Brain microvascular endothelial cell (primary cell): ENCODE results near the gene LCN6.
"Not testable (repeated sequence)": the region's sequence is repeated elsewhere in the genome, so short reads cannot be mapped to it uniquely, and the experiment has no call there.

Experiments
- DNase-seq: peaks from one replicate; pipeline ENCODE4 v3.0.0-alpha.2; 2020
- H3K27ac ChIP-seq: fragments of 250-450 bp; sonication (Bioruptor Pico); 2 replicates; pipeline ENCODE4 v1.5.1; 2020; ENCODE audit warnings: mild to moderate bottlenecking, moderate library complexity
- H3K27me3 ChIP-seq: fragments of 250-450 bp; sonication (Bioruptor Pico); replicated peaks from 2 replicates; pipeline ENCODE4 v1.5.1; 2020; ENCODE audit warnings: mild to moderate bottlenecking
- H3K36me3 ChIP-seq: fragments of 250-450 bp; sonication (Bioruptor Pico); replicated peaks from 2 replicates; pipeline ENCODE4 v1.5.1; 2020; ENCODE audit warnings: mild to moderate bottlenecking
- H3K4me3 ChIP-seq: 2 replicates; pipeline ENCODE4 v1.5.1; 2011; ENCODE audit warnings: low read depth, mild to moderate bottlenecking, control low read depth, low read length, moderate library complexity
- in situ Hi-C: cut with HindIII; loops from 2 replicates; pipeline ENCODE4 v1.10.0; 2017; ENCODE audit warnings: low sequenced_read_pairs, low pct_ligation_motif_present
- TF ChIP-seq, protein P1 (sequence below): IDR thresholded peaks from 2 replicates; pipeline ENCODE4 v1.5.1; 2011; ENCODE audit warnings: low read depth, mild to moderate bottlenecking, moderate library complexity, low read length, control low read depth, inconsistent platforms; ENCODE audit errors: missing control alignments

The LCN6 gene

GRCh38 chr9:136757328-136757727 lies 9.0 kb upstream of the LCN6 start:
- no peaks in the 10 kb centered on the region for H3K27me3 ChIP-seq
- H3K27ac ChIP-seq, result no peak overlapping the region
- no peak overlapping the region for H3K4me3 ChIP-seq
- in situ Hi-C loops, result no loop called here
- TF ChIP-seq, protein P1, sequence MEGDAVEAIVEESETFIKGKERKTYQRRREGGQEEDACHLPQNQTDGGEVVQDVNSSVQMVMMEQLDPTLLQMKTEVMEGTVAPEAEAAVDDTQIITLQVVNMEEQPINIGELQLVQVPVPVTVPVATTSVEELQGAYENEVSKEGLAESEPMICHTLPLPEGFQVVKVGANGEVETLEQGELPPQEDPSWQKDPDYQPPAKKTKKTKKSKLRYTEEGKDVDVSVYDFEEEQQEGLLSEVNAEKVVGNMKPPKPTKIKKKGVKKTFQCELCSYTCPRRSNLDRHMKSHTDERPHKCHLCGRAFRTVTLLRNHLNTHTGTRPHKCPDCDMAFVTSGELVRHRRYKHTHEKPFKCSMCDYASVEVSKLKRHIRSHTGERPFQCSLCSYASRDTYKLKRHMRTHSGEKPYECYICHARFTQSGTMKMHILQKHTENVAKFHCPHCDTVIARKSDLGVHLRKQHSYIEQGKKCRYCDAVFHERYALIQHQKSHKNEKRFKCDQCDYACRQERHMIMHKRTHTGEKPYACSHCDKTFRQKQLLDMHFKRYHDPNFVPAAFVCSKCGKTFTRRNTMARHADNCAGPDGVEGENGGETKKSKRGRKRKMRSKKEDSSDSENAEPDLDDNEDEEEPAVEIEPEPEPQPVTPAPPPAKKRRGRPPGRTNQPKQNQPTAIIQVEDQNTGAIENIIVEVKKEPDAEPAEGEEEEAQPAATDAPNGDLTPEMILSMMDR, result no peak
- H3K36me3 ChIP-seq, result no peaks in the 10 kb centered on the region
- DNase-seq, result no peak

DNA sequence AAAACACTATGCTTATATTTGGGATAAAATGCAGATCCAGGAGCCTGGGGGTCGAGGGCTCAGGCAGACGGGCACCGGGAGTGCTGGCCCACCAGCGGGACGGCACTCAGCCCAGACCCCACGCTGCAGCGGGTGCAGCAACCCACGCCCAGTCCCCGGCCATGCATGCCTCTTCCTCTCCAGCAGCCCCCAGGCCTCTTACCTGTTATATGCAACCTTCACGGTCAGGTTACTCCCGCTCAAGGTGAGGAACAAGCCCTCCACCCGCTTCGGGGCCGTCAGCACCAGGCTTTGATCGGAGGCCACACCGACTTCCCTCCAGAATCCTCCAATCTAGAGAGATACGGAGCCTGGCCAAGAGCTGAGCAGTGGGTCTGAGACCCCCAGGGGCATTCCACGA lies 8.5 kb upstream of the LCN6 start:
- TF ChIP-seq, protein P1, result no peak
- Histone ChIP-seq H3K27ac (no peak overlapping the region), H3K36me3 (no peaks in the 10 kb centered on the region), H3K4me3 (no peak overlapping the region), H3K27me3 (no peaks in the 10 kb centered on the region)
- DNase-seq, result no peak
- in situ Hi-C loops, result no loop called here

DNA sequence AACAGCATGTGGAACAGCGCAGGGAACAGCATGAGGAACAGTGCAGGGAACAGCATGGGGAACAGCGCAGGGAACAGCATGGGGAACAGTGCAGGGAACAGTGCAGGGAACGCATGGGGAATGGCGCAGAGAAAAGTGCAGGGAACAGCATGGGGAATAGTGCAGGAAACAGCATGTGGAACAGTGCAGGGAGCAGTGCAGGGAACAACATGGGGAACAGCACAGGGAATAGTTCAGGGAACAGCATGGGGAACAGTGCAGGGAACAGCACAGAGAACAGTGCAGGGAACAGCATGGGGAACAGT lies 7.8 kb upstream of the LCN6 start:
- H3K36me3 ChIP-seq, result no peaks in the 10 kb centered on the region
- H3K4me3 ChIP-seq, result no peak overlapping the region
- no peaks in the 10 kb centered on the region for H3K27me3 ChIP-seq
- no peak for DNase-seq
- H3K27ac ChIP-seq, result no peak overlapping the region
- TF ChIP-seq, protein P1, result no peak
- in situ Hi-C loops, result no loop called here

DNA sequence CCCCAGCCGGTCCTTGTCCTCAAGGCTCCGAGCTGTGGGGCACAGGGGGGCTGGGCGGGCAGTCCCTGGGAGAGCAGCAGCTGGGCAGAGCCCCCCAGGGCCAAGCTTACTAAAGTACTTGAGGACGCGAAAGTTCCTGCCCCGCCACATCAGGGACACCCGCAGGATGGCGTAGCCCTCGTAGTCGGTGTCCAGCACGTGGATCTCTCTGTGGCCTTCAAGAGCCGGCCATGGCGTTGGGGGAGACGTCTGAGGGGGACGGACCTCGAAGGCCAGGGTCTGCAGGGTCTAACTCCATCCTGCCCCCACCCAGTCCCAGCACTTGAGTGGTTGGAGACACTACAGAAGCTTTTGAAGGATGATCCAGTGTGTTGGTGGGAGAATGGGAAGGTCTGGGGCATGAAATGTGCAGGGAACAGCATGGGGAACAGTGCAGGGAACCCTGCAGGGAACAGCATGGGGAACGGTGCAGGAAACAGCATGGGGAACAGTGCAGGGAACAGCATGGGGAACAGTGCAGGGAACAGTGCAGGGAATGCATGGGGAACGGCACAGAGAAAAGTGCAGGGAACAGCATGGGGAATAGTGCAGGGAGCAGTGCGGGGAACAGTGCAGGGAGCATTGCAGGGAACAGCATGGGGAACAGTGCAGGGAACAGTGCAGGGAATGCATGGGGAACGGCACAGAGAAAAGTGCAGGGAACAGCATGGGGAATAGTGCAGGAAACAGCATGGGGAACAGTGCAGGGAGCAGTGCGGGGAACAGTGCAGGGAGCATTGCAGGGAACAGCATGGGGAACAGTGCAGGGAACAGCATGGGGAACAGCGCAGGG lies 7.2 kb upstream of the LCN6 start:
- H3K4me3 ChIP-seq, in situ Hi-C loops, H3K27me3 ChIP-seq, DNase-seq, H3K36me3 ChIP-seq, H3K27ac ChIP-seq: not testable (repeated sequence)

DNA sequence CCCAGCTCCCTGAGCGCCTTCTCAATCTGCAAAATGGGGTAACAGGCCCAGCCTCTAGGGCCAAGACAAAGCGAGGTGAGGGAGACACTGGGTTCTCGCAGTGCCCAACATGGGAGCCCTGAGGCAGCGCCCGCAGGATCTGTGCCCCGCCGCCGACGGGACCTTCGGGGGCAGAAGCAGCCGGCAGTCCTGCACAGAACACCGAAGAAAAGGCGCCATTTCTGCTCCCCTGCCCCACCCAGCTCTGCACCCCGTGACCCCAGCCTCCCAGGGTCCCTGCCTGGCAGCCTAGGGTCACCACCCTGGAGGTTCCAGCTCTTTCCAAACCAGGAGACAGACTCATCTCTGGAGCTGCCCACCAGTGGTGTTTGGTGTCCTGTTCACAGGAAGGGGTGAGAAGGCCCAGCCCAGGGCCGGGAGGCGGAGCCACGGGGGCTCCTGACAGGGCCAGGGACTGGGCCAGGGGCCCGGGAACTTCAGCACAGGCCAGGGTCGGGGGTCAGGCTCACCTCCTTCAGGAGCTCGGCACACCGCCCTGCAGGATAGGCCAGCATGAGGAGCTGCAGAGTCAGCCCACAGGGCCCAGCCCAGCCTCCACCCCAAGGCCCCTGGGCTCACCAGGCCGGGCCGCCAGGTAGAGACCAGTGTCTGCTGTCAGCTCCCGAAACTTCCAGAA lies 6.4 kb upstream of the LCN6 start:
- Histone ChIP-seq H3K27me3 (no peaks in the 10 kb centered on the region), H3K27ac (no peak overlapping the region), H3K4me3 (no peak overlapping the region), H3K36me3 (no peaks in the 10 kb centered on the region)
- DNase-seq, result no peak
- in situ Hi-C loops, result no loop called here
- TF ChIP-seq, protein P1, result no peak

DNA sequence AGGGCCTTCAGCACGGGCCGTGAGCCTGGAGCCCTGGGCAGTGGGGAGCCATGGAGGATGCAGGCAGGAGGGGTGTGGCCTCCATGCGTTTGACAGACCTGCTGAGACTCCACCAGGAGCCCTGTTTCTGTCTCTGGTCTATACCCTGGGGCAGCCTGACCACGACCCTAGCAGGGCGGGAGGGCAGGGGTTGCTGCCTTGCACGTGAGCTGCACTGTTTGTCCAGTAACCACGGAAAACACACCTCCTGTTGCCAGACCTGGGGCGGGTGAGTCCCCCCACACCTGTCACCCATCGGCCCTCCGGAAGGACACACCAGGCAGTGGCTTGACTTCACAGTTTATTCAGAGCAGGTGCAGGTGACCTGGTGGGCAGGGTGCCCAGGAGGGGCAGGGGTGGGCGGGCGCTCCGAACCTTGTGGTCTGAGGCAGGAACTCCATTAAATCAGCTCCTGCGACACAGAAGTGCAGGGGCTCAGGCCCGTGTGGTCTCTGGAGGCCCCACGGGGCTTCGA lies 5.8 kb upstream of the LCN6 start:
- Histone ChIP-seq H3K27ac (no peak overlapping the region), H3K4me3 (no peak overlapping the region), H3K36me3 (no peaks in the 10 kb centered on the region), H3K27me3 (no peaks in the 10 kb centered on the region)
- TF ChIP-seq, protein P1, result no peak
- in situ Hi-C loops, result no loop called here
- no peak for DNase-seq
